Spleen (tissue), 7 donors: ENCODE results near the gene MICB.
"Not testable (repeated sequence)": the region's sequence is repeated elsewhere in the genome, so short reads cannot be mapped to it uniquely, and the experiment has no call there.

Experiments used
- CTCF ChIP-seq, 11 experiments: fragments of 200-600 bp in 7 of 11; fragments of 450-650 bp in 4 of 11; sonication (generic) in 4 of 11; IDR thresholded peaks in 8 of 11; conservative IDR thresholded peaks in 3 of 11; 1 replicate in 7 of 11; 2 replicates in 4 of 11; pipeline versions ENCODE4 v1.4.0 to v1.8.0; 2016 to 2021; ENCODE audit warnings: antibody characterized with exemption in 11 of 11, inconsistent platforms in 4 of 11, mild to moderate bottlenecking in 1 of 11
- POLR2A ChIP-seq, 3 donors: fragments of 450-650 bp; IDR thresholded peaks; one replicate each; pipeline ENCODE4 v1.5.1; 2017; ENCODE audit warnings: antibody characterized with exemption in 3 of 3, mild to moderate bottlenecking in 1 of 3
- donor health status: DM: no; HTN: no; CAD: no; lungs with moderate emphysema.
- donor health status: DM: no; HTN: no; CAD: no.
- donor health status: DM: no; HTN: no; CAD: no.

GRCh38 chr6:31499648-31500047, 1.7 kb downstream of the MICB start:
- not testable (repeated sequence) for TF ChIP-seq CTCF (IDR thresholded peaks at IDR 0.05 in 8 of 11, conservative IDR thresholded peaks at IDR 0.05 in 3 of 11); POLR2A (IDR thresholded peaks at IDR 0.05)
